Smooth muscle cell (in vitro differentiated cells): Measurements from ENCODE around the gene MIDN. TPM values are rescaled to one million over a fixed set of nuclear protein-coding genes. Genes with fewer than 3 reads are reported as not detected.

Experiments
- DNase-seq: peaks from one replicate; lab custom pipeline; 2025; ENCODE audit not compliant: unreplicated experiment; lab: John Stamatoyannopoulos, UW
- H2AFZ ChIP-seq: fragments of 200-600 bp; sonication (generic); 2 replicates; pipeline ENCODE4 v1.6.0; 2016; ENCODE audit warnings: antibody characterized with exemption, low read depth, mild to moderate bottlenecking
- H3F3A ChIP-seq: fragments of 200-600 bp; sonication (generic); 2 replicates; pipeline ENCODE4 v1.6.0; 2017; ENCODE audit warnings: antibody characterized with exemption, low read depth
- H3K27ac ChIP-seq: fragments of 200-600 bp; sonication (generic); 2 replicates; pipeline ENCODE4 v1.5.1; 2016; ENCODE audit warnings: low read depth, mild to moderate bottlenecking
- H3K27me3 ChIP-seq: fragments of 200-600 bp; sonication (generic); 2 replicates; pipeline ENCODE4 v1.6.1; 2016; ENCODE audit warnings: low read depth, mild to moderate bottlenecking
- H3K36me3 ChIP-seq: fragments of 200-600 bp; sonication (generic); 2 replicates; pipeline ENCODE4 v1.5.1; 2016; ENCODE audit warnings: low read depth
- H3K4me1 ChIP-seq: fragments of 200-600 bp; sonication (generic); 2 replicates; pipeline ENCODE4 v1.5.1; 2016; ENCODE audit warnings: low read depth
- H3K4me2 ChIP-seq: fragments of 200-600 bp; sonication (generic); 2 replicates; pipeline ENCODE4 v1.6.0; 2016; ENCODE audit warnings: mild to moderate bottlenecking
- H3K4me3 ChIP-seq: fragments of 200-600 bp; sonication (generic); 2 replicates; pipeline ENCODE4 v1.5.1; 2016; ENCODE audit warnings: mild to moderate bottlenecking
- H3K79me2 ChIP-seq: fragments of 200-600 bp; sonication (generic); 2 replicates; pipeline ENCODE4 v1.6.0; 2016; ENCODE audit warnings: low read depth, mild to moderate bottlenecking
- H3K9ac ChIP-seq: fragments of 200-600 bp; sonication (generic); 2 replicates; pipeline ENCODE4 v1.6.0; 2016; ENCODE audit warnings: low read depth
- H3K9me3 ChIP-seq: fragments of 200-600 bp; sonication (generic); replicated peaks from 2 replicates; pipeline ENCODE4 v1.5.1; 2016; ENCODE audit warnings: low read depth
- H4K20me1 ChIP-seq: fragments of 200-600 bp; sonication (generic); 2 replicates; pipeline ENCODE4 v1.6.0; 2016; ENCODE audit warnings: low read depth
- WGBS: methylation state at CpG from one replicate; pipeline ENCODE4 v1.1.7; 2016; ENCODE audit warnings: low lambda C conversion rate; 5-methylcytosine and 5-hydroxymethylcytosine counted together
- polyA plus RNA-seq: library from polyadenylated mRNA; unstranded; fragments of >200 nt; fragmentation: Nextera tagmentation; extraction: Ambion mirVana; gene quantifications from 2 replicates; pipeline ENCODE4 v1.2.1, GENCODE V29; 2016
- total RNA-seq: library from RNA; depleted of rRNA; stranded (reverse); fragments of >200 nt; gene quantifications from 2 replicates; pipeline ENCODE4 v1.2.3, GENCODE V29; 2014
- TF ChIP-seq, protein P1 (sequence below): fragments of 200-600 bp; sonication (generic); IDR thresholded peaks from 2 replicates; pipeline ENCODE4 v1.5.1; 2017; ENCODE audit warnings: borderline replicate concordance, mild to moderate bottlenecking, antibody characterized with exemption; ENCODE audit not compliant: insufficient read depth, poor library complexity, severe bottlenecking

Gene MIDN
- total and polyA plus RNA-seq, 2 experiments from 2014 or later = 58.5 to 65.3 TPM

DNA sequence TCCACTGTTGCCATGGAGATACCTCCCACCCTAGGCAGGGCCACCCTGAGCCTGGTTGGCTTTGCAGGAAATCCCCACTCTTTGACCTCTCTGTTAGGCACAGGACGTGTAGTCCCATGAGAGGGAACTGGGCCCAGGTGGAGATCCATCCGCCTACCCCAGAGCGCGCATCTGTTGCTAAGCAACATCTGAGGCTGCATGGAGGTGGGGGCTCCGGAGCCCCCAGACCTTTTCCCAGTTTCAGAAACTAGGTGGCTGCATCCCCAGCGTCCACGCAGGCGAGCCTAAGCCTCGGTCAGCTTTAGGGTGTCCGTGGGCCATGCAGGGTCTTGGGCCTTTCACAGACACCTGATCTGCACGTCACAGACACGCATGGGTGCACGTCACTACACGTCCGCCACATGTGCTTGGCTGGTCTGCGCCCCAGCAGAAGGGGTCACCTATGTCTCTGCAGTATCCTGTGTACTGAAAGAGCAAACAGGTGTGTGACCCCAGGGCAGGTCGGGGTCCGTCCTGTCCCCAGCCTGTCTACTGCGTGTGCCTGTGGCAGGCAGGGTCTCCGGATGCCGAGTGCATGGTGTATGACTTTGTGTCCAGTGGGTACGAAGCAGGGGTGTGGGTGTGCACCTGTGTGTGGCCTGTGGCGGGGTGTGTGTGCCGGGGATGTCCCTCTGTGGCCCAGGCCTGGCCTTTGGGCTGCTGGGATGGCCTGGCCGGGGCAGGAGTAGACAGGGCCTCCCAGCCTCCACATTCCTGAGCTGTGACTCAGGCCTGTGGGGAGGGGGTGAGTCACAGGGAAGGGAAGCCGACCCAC lies 16.6 kb downstream of the MIDN start:
- H3K27me3 ChIP-seq = no peaks in the 10 kb centered on the region
- H3K27ac ChIP-seq = peak overlapping the region; percentile 97
- H3F3A ChIP-seq = peaks cover 42% of the 10 kb centered on the region
- no peaks in the 10 kb centered on the region for H3K9me3 ChIP-seq
- H4K20me1 ChIP-seq = peaks cover 10% of the 10 kb centered on the region
- DNase-seq = no peak
- H3K36me3 ChIP-seq = no peaks in the 10 kb centered on the region
- TF ChIP-seq, protein P1, sequence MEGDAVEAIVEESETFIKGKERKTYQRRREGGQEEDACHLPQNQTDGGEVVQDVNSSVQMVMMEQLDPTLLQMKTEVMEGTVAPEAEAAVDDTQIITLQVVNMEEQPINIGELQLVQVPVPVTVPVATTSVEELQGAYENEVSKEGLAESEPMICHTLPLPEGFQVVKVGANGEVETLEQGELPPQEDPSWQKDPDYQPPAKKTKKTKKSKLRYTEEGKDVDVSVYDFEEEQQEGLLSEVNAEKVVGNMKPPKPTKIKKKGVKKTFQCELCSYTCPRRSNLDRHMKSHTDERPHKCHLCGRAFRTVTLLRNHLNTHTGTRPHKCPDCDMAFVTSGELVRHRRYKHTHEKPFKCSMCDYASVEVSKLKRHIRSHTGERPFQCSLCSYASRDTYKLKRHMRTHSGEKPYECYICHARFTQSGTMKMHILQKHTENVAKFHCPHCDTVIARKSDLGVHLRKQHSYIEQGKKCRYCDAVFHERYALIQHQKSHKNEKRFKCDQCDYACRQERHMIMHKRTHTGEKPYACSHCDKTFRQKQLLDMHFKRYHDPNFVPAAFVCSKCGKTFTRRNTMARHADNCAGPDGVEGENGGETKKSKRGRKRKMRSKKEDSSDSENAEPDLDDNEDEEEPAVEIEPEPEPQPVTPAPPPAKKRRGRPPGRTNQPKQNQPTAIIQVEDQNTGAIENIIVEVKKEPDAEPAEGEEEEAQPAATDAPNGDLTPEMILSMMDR = no peak
- peak overlapping the region; percentile 91 for H3K4me2 ChIP-seq
- 62% methylated on average over 24 of the region's 26 CpGs for WGBS
- peaks cover 55% of the 10 kb centered on the region for H3K4me1 ChIP-seq
- peak overlapping the region; percentile 47 for H3K9ac ChIP-seq
- peaks cover 5% of the 10 kb centered on the region for H3K79me2 ChIP-seq
- H3K4me3 ChIP-seq = no peak overlapping the region
- no peak overlapping the region for H2AFZ ChIP-seq

DNA sequence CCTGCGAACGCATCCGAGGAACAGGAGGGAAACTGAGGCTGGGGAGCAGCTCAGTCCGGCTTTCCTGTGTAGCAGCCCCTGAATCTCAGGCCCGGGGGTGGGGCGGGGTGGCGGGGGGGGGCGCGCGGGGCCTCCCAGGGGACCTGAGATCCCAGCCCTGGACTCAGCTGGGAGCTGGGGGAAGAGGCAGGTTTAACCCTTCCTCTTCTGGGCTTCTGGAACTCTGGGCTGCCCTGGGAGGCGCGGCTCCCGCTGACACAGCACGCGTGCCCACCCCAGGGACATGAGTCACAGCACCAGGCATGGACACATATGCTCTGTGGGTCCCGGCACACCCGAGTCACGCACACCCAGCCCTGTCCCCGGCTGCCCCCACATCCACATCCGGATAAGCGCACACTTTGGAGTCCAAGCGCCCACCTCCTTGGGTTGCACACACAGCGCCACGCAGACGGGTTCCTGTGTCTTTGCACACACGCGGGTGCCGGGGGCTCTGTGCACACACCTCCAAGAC lies 17.3 kb downstream of the MIDN start:
- Histone ChIP-seq H3K27ac (peak overlapping the region; percentile 97), H4K20me1 (peaks cover 16% of the 10 kb centered on the region), H3K27me3 (no peaks in the 10 kb centered on the region), H3F3A (peaks cover 44% of the 10 kb centered on the region), H3K4me2 (peak overlapping the region; percentile 91), H2AFZ (no peak overlapping the region), H3K79me2 (peaks cover 11% of the 10 kb centered on the region), H3K9ac (peak overlapping the region; percentile 80), H3K4me1 (peaks cover 56% of the 10 kb centered on the region), H3K4me3 (peak overlapping the region; percentile 68), H3K36me3 (no peaks in the 10 kb centered on the region), H3K9me3 (no peaks in the 10 kb centered on the region)
- TF ChIP-seq, protein P1 = no peak
- peak; percentile 88 for DNase-seq
- WGBS = 1% methylated on average over 15 of the region's 28 CpGs

DNA sequence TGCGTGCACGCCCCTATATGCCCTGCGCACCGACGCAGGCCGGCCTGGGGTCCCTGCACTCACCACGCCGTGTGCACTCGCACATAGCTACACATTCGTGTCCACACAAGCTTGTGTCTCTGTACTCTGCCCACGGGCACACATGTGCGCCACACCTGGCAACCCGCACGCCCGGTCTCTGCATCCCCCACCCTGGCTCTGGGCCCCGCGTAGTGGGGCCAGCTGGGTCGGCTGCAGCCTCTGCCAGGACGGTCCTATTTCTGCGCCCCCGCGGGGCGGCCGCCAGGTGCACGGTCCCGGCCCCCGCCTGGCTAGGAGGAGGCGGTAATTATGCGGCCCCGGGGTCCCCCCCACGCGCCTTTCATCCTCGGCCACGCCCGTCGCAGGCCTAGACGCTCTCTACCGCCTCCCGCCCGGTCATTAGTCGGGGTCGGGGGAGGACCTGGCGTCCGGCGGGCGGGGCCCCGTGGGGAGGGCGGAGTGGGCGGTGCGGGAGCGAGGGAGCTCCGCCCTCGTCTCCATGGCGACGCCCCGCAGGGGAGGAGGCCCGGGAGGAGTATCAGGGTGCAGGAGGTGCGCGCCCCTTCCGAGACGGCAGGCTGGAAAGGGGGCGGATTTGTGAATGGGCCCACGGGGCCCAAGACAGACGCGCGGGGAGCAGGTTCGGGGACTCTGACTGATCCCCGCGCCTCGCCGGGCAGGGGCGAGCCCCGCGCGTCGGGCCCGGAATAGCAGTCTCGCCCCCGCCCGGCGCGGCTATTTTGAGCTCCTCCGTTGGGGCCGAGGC lies 17.9 kb downstream of the MIDN start:
- Histone ChIP-seq H3K27me3 (no peaks in the 10 kb centered on the region), H3K4me1 (peaks cover 61% of the 10 kb centered on the region), H3K9ac (peak overlapping the region; percentile 80), H3K27ac (peak overlapping the region; percentile 97), H3F3A (peaks cover 51% of the 10 kb centered on the region), H3K36me3 (no peaks in the 10 kb centered on the region), H2AFZ (no peak overlapping the region), H3K4me3 (peak overlapping the region; percentile 68), H3K4me2 (peak overlapping the region; percentile 91), H4K20me1 (peaks cover 23% of the 10 kb centered on the region), H3K9me3 (no peaks in the 10 kb centered on the region), H3K79me2 (peaks cover 18% of the 10 kb centered on the region)
- peak; percentile 83 for DNase-seq
- TF ChIP-seq, protein P1 = no peak
- WGBS = 2% methylated on average over 63 of the region's 84 CpGs
